Measurements from ENCODE around the gene RAP1GDS1.
"Not testable (repeated sequence)": the region's sequence is repeated elsewhere in the genome, so short reads cannot be mapped to it uniquely, and the experiment has no call there.

RAP1GDS1 gene

DNA sequence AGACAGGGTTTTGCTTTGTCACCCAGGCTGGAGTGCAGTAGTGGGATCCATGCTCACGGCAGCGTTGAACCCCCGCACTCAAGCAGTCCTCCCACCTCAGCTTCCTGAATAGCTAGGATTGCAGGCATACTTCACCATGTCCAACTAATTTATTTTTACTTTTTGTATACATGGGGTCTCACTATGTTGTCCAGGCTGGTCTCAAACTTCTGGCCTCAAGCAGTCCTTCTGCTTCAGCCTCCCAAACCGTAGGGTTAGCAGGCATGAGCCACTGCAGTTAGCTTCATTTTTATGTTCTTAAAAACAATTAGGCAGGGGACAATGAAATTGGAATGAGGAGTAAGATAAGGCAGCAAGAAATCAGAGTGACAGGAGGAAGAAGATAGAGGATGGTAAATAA lies 50.5 kb downstream of the RAP1GDS1 start:
- ATAC-seq (no peak), DNase-seq (ENCODE audit: low spot score in 2 of 2) (no peak)
- Mint-ChIP-seq H3K36me3 (no peaks in the 10 kb centered on the region), H3K27ac (no peak overlapping the region), H3K9me3 (no peaks in the 10 kb centered on the region), H3K4me1 (peaks cover 7% of the 10 kb centered on the region), H3K4me3 (no peak overlapping the region)

DNA sequence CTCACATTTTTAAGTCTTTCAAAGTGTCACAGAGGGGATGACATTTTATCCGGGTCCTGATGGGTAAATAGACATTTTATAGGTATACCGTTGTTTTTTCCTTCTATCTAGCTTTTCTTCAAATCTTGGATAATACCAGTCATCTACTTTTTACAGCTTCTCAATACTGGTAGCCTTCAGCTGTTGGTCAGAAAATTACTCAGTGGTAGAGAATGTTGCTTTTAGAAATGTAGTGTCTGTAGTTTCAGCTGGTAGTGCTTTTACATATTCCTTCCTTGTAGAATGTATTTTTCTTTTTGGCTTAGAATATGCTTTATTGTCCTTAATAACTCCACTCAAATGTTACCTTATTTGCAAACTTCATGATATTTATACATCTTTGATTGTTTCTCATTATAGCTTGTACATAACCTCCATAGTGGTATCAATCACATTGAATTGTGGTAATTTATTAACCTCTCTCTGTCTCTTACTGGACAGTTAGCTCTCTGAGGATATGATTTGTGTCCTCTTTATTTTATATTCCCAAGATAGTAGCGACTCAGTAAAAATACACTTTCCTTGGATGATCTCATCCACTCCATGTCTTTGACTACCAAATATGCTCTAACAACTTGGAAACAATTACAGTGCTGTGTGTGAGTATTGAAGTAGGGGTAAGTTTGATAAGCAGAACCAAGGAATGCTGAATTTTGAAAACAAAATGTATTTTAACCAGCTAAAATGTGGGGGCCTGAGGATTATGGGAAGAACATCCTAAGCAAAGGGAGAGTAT lies 53.8 kb downstream of the RAP1GDS1 start:
- Mint-ChIP-seq H3K36me3 (peaks cover 5% of the 10 kb centered on the region), H3K4me1 (peaks cover 12% of the 10 kb centered on the region), H3K9me3 (peaks cover 7% of the 10 kb centered on the region), H3K27ac (no peak overlapping the region), H3K4me3 (no peak overlapping the region)
- ATAC-seq (no peak), DNase-seq (ENCODE audit: low spot score in 2 of 2) (no peak)

- Mint-ChIP-seq H3K36me3 (peaks cover 5% of the 10 kb centered on the region), H3K9me3 (peaks cover 7% of the 10 kb centered on the region), H3K4me1 (peaks cover 6% of the 10 kb centered on the region), H3K4me3 (no peak overlapping the region), H3K27ac (no peak overlapping the region)
- DNase-seq (ENCODE audit: low spot score in 2 of 2) (no peak), ATAC-seq (no peak)
Observed at GRCh38 chr4:98318521-98318920, 57.3 kb downstream of the RAP1GDS1 start.

DNA sequence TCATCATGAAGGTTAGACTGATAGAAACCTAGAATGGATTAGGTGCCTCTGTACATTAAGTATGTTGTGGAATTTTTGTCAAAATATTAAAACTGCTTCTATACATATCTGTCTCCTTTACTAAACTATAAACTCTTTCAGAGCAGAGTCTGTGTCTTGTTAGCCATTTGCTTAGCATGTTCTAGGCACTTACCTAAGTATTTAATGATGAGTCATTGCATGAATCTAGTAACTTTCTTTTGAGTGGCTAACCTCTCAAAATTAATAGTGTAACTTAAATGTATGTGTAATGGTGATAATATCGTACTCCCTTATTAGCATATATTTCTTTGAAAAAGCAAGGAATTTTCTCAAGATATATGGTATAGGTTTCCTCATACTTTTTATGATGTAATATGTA lies 57.8 kb downstream of the RAP1GDS1 start:
- no peak overlapping the region for H3K27ac Mint-ChIP-seq
- no peak overlapping the region for H3K4me3 Mint-ChIP-seq
- DNase-seq (ENCODE audit: low spot score in 2 of 2): no peak
- no peak for ATAC-seq
- H3K4me1 Mint-ChIP-seq: peaks cover 6% of the 10 kb centered on the region
- H3K36me3 Mint-ChIP-seq: peaks cover 5% of the 10 kb centered on the region
- peaks cover 7% of the 10 kb centered on the region for H3K9me3 Mint-ChIP-seq

GRCh38 chr4:98326168-98326567 lies 65.0 kb downstream of the RAP1GDS1 start:
- Mint-ChIP-seq H3K9me3 (no peaks in the 10 kb centered on the region), H3K4me3 (no peak overlapping the region), H3K27ac (no peak overlapping the region), H3K4me1 (no peaks in the 10 kb centered on the region), H3K36me3 (no peaks in the 10 kb centered on the region)
- no peak for ATAC-seq
- DNase-seq (ENCODE audit: low spot score in 2 of 2): no peak

- no peak overlapping the region for H3K4me3 Mint-ChIP-seq
- ATAC-seq (no peak), DNase-seq (ENCODE audit: low spot score in 2 of 2) (no peak)
- H3K36me3 Mint-ChIP-seq: no peaks in the 10 kb centered on the region
- H3K27ac Mint-ChIP-seq: no peak overlapping the region
- H3K9me3 Mint-ChIP-seq: peaks cover 6% of the 10 kb centered on the region
- no peaks in the 10 kb centered on the region for H3K4me1 Mint-ChIP-seq
Observed at GRCh38 chr4:98327694-98328093, 66.5 kb downstream of the RAP1GDS1 start.

DNA sequence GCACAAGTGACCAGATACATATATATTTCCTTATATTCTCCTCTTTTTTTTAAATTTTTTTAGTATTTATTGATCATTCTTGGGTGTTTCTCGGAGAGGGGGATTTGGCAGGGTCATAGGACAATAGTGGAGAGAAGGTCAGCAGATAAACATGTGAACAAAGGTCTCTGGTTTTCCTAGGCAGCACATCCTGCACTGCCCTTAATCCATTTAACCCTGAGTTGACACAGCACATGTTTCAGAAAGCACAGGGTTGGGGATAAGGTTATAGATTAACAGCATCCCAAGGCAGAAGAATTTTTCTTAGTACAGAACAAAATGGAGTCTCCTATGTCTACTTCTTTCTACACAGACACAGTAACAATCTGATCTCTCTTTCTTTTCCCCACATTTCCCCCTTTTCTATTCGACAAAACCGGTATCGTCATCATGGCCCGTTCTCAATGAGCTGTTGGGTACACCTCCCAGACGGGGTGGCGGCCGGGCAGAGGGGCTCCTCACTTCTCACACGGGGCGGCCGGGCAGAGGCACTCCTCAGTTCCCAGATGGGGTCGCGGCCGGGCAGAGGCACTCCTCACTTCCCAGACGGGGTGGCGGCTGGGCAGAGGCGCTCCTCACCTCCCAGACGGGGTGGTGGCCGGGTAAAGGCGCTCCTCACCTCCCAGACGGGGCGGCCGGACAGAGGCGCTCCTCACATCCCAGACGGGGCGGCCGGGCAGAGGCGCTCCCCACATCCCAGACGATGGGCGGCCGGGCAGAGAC lies 68.9 kb downstream of the RAP1GDS1 start:
- peaks cover 10% of the 10 kb centered on the region for H3K9me3 Mint-ChIP-seq
- not testable (repeated sequence) for DNase-seq (ENCODE audit: low spot score in 2 of 2)

GRCh38 chr4:98332017-98332416 lies 70.8 kb downstream of the RAP1GDS1 start:
- peaks cover 10% of the 10 kb centered on the region for H3K9me3 Mint-ChIP-seq
- peaks cover 6% of the 10 kb centered on the region for H3K4me1 Mint-ChIP-seq
- no peak overlapping the region for H3K4me3 Mint-ChIP-seq
- H3K27ac Mint-ChIP-seq: no peak overlapping the region
- DNase-seq (ENCODE audit: low spot score in 2 of 2) (no peak), ATAC-seq (no peak)
- no peaks in the 10 kb centered on the region for H3K36me3 Mint-ChIP-seq

More for the DNA sequence above, 68.9 kb downstream of the RAP1GDS1 start:
- not testable (repeated sequence) for H3K36me3 Mint-ChIP-seq, H3K27ac Mint-ChIP-seq, H3K4me1 Mint-ChIP-seq, ATAC-seq, H3K4me3 Mint-ChIP-seq

DNA sequence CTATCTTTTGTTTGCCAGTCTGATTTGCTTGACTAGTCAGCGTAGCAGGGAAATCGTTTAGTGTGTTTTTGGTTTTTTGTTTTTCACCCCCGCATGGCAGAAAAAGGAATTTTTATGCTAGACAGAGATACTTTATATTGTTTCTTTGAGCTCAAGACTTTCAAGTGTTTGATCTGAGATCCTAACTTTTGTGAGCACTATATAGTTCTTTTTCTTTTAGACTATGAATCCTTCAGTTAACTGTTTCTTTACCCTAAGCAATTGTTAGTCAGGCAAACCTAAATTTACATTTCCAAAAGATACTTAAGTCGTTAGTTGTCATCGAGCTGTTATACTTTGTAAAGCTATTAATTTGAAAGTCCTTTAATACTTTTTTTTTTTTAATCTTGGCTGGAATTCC lies 73.3 kb downstream of the RAP1GDS1 start:
- no peak for DNase-seq (ENCODE audit: low spot score in 2 of 2)
- H3K4me3 Mint-ChIP-seq: no peak overlapping the region

GRCh38 chr4:98338761-98339438 lies 77.7 kb downstream of the RAP1GDS1 start:
- no peaks in the 10 kb centered on the region for H3K9me3 Mint-ChIP-seq
- peaks cover 10% of the 10 kb centered on the region for H3K36me3 Mint-ChIP-seq
- ATAC-seq (no peak), DNase-seq (ENCODE audit: low spot score in 2 of 2) (no peak)
- peaks cover 8% of the 10 kb centered on the region for H3K4me1 Mint-ChIP-seq
- no peak overlapping the region for H3K27ac Mint-ChIP-seq
- H3K4me3 Mint-ChIP-seq: no peak overlapping the region

More for the DNA sequence above, 73.3 kb downstream of the RAP1GDS1 start:
- Mint-ChIP-seq H3K9me3 (peaks cover 10% of the 10 kb centered on the region), H3K27ac (no peak overlapping the region), H3K36me3 (no peaks in the 10 kb centered on the region), H3K4me1 (peaks cover 8% of the 10 kb centered on the region)
- no peak for ATAC-seq

DNA sequence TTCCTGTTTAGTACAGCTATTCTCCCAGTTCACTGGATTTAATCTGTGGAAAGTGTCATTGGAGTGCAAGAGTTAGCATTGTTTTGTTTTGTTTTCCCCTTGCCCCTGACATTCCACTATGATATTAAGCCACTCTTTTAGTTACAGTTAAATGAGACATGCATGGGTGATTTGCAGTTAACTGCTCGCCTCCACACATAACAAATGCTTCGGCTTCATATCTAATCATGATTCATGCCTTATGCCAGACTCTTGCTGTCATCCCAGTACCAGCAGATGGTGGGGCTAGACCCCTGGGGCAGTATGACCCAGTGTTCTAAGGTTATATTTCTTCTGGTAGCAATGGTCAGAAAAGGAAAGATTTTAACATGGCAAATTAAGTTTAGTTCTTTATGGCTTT lies 80.1 kb downstream of the RAP1GDS1 start:
- no peak overlapping the region for H3K27ac Mint-ChIP-seq
- H3K4me3 Mint-ChIP-seq: no peak overlapping the region
- no peak for ATAC-seq
- peaks cover 8% of the 10 kb centered on the region for H3K4me1 Mint-ChIP-seq
- H3K9me3 Mint-ChIP-seq: no peaks in the 10 kb centered on the region
- H3K36me3 Mint-ChIP-seq: peaks cover 12% of the 10 kb centered on the region
- no peak for DNase-seq (ENCODE audit: low spot score in 2 of 2)

- DNase-seq (ENCODE audit: low spot score in 2 of 2): no peak
- peaks cover 25% of the 10 kb centered on the region for H3K36me3 Mint-ChIP-seq
- no peaks in the 10 kb centered on the region for H3K4me1 Mint-ChIP-seq
- no peak overlapping the region for H3K27ac Mint-ChIP-seq
- no peak for ATAC-seq
- no peak overlapping the region for H3K4me3 Mint-ChIP-seq
- no peaks in the 10 kb centered on the region for H3K9me3 Mint-ChIP-seq
Observed at GRCh38 chr4:98343626-98344025, 82.4 kb downstream of the RAP1GDS1 start.

GRCh38 chr4:98345838-98346237 lies 84.7 kb downstream of the RAP1GDS1 start:
- Mint-ChIP-seq H3K4me1 (peaks cover 1% of the 10 kb centered on the region), H3K36me3 (peaks cover 25% of the 10 kb centered on the region), H3K9me3 (no peaks in the 10 kb centered on the region), H3K4me3 (no peak overlapping the region), H3K27ac (no peak overlapping the region)
- DNase-seq (ENCODE audit: low spot score in 2 of 2) (no peak), ATAC-seq (no peak)

DNA sequence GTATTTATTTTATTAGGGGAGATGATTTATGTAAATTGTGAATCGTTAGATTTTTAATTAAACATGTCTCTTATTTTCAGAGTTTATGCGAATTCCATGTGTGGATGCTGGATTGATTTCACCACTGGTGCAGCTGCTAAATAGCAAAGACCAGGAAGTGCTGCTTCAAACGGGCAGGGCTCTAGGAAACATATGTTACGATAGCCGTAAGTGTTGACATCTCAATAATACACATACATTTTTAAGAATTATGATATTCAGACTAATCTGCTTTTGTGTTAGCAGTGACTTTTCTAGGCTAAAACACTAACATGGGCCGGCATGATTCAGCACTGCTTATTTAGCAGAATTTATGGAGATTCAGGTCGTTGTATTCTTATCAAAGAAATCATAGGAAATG lies 91.2 kb downstream of the RAP1GDS1 start:
- Mint-ChIP-seq H3K27ac (no peak overlapping the region), H3K36me3 (peaks cover 6% of the 10 kb centered on the region), H3K4me1 (peaks cover 9% of the 10 kb centered on the region), H3K9me3 (no peaks in the 10 kb centered on the region), H3K4me3 (no peak overlapping the region)
- DNase-seq (ENCODE audit: low spot score in 2 of 2): no peak
- no peak for ATAC-seq

DNA sequence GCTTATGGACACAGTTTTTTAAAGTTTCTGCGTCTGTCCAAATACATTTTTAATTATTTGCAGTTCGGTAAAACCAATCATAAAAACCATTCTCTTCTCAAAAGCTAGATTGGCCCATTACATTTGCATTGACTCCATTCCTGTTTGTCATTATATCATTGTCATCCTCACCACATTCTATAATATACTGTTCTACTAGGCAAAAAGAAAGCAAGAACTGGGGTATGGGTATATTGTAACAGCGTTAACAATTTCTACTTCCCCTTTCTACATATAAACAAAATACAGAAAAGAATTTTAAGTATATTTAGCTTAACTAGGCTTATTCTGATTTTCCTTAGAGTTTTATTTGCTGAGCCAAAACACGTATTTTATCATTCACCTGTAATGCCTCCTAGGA lies 91.8 kb downstream of the RAP1GDS1 start:
- Mint-ChIP-seq H3K9me3 (no peaks in the 10 kb centered on the region), H3K27ac (no peak overlapping the region), H3K4me3 (no peak overlapping the region), H3K36me3 (peaks cover 4% of the 10 kb centered on the region), H3K4me1 (peaks cover 9% of the 10 kb centered on the region)
- ATAC-seq: no peak
- DNase-seq (ENCODE audit: low spot score in 2 of 2): no peak

Data from stimulated activated effector memory CD8-positive, alpha-beta T cell treated with anti-CD3 and anti-CD28 coated beads, Interleukin-12 subunit alpha, Interleukin-12 subunit beta, amount 100 ng/mL, for 72 hours (primary cell).